Thoracic aorta (tissue), 2 donors: ENCODE measurements around the gene NHSL2. TPM values are rescaled to one million over a fixed set of nuclear protein-coding genes. Genes with fewer than 3 reads are reported as not detected.

ENCODE experiments used
- ATAC-seq: fragments of 150-250 bp; one replicate; pipeline ENCODE4 v1.8.0; 2017; ENCODE audit warnings: low read depth; ENCODE audit not compliant: insufficient number of reproducible peaks, low FRiP score
- DNase-seq: peaks from one replicate; pipeline ENCODE4 v3.0.0-alpha.2; 2020; ENCODE audit warnings: low spot score
- H3K27ac ChIP-seq, 2 donors: fragments of 200-600 bp; sonication (generic); 1 replicate in 1 of 2; 2 replicates in 1 of 2; pipeline ENCODE4 v1.5.1; 2016; ENCODE audit warnings: mild to moderate bottlenecking in 2 of 2, moderate library complexity in 2 of 2
- H3K27me3 ChIP-seq: fragments of 200-600 bp; sonication (generic); replicated peaks from 2 replicates; pipeline ENCODE4 v1.6.0; 2016; ENCODE audit warnings: mild to moderate bottlenecking; ENCODE audit not compliant: insufficient read depth
- H3K36me3 ChIP-seq: fragments of 200-600 bp; sonication (generic); one replicate; pipeline ENCODE4 v1.5.1; 2016
- H3K4me1 ChIP-seq, 2 donors: fragments of 200-600 bp; sonication (generic); 1 replicate in 1 of 2; 2 replicates in 1 of 2; pipeline versions ENCODE4 v1.5.1 to v1.6.0; 2016; ENCODE audit warnings: low read depth in 2 of 2, mild to moderate bottlenecking in 1 of 2; ENCODE audit not compliant: control insufficient read depth in 1 of 2
- H3K4me3 ChIP-seq: fragments of 200-600 bp; sonication (generic); 2 replicates; pipeline ENCODE4 v1.5.1; 2016; ENCODE audit warnings: mild to moderate bottlenecking
- H3K9me3 ChIP-seq: fragments of 200-600 bp; sonication (generic); 2 replicates; pipeline ENCODE4 v1.5.1; 2016
- CTCF ChIP-seq: fragments of 200-600 bp; sonication (generic); IDR thresholded peaks from one replicate; pipeline ENCODE4 v1.5.1; 2019; ENCODE audit warnings: antibody characterized with exemption
- total RNA-seq, 2 donors: library from RNA; depleted of rRNA; stranded (reverse); fragments of >200 nt; gene quantifications; one replicate each; pipeline versions ENCODE4 v1.1.0 to v1.2.3, GENCODE V29; 2016

NHSL2 gene
- total RNA-seq, 2 donors from 2014 or later = 15.0 to 16.5 TPM

GRCh38 chrX:72009731-72010130 lies 99.1 kb downstream of the NHSL2 start:
- no peak overlapping the region for H3K27ac ChIP-seq
- H3K4me1 ChIP-seq = peaks cover 0 to 2% of the 10 kb centered on the region in 2 donors
- no peaks in the 10 kb centered on the region for H3K36me3 ChIP-seq
- no peaks in the 10 kb centered on the region for H3K27me3 ChIP-seq
- ATAC-seq (no peak), DNase-seq (no peak)
- H3K9me3 ChIP-seq = no peaks in the 10 kb centered on the region
- no peak for TF ChIP-seq CTCF
- no peak overlapping the region for H3K4me3 ChIP-seq

GRCh38 chrX:72011734-72012133 lies 101.1 kb downstream of the NHSL2 start:
- no peak overlapping the region for H3K27ac ChIP-seq

GRCh38 chrX:72015383-72015782 lies 104.7 kb downstream of the NHSL2 start:
- TF ChIP-seq CTCF = no peak
- Histone ChIP-seq H3K27ac (no peak overlapping the region), H3K27me3 (no peaks in the 10 kb centered on the region), H3K36me3 (no peaks in the 10 kb centered on the region), H3K4me3 (no peak overlapping the region), H3K4me1 (peaks cover 0 to 8% of the 10 kb centered on the region in 2 donors), H3K9me3 (no peaks in the 10 kb centered on the region)
- DNase-seq (no peak), ATAC-seq (no peak)

More at GRCh38 chrX:72011734-72012133, 101.1 kb downstream of the NHSL2 start:
- no peak for ATAC-seq
- no peak for TF ChIP-seq CTCF
- no peaks in the 10 kb centered on the region for H3K4me1 ChIP-seq
- H3K27me3 ChIP-seq = no peaks in the 10 kb centered on the region
- H3K4me3 ChIP-seq = no peak overlapping the region
- H3K36me3 ChIP-seq = no peaks in the 10 kb centered on the region
- no peak for DNase-seq
- no peaks in the 10 kb centered on the region for H3K9me3 ChIP-seq

GRCh38 chrX:72016881-72017783 lies 106.5 kb downstream of the NHSL2 start:
- no peak overlapping the region for H3K4me3 ChIP-seq

More at GRCh38 chrX:72016881-72017783, 106.5 kb downstream of the NHSL2 start:
- Histone ChIP-seq H3K36me3 (no peaks in the 10 kb centered on the region), H3K9me3 (no peaks in the 10 kb centered on the region), H3K27me3 (no peaks in the 10 kb centered on the region), H3K4me1 (peaks cover 0 to 8% of the 10 kb centered on the region in 2 donors), H3K27ac (no peak overlapping the region)
- ATAC-seq (no peak), DNase-seq (no peak)
- TF ChIP-seq CTCF = no peak
